Choroid plexus epithelial cell (primary cell): ENCODE data around the gene FRA10AC1.

Experiments
- DNase-seq: peaks from one replicate; pipeline ENCODE4 v3.0.0-alpha.2; 2010; ENCODE audit warnings: low read depth
- H3K4me3 ChIP-seq: 2 replicates; pipeline ENCODE4 v1.5.1; 2011; ENCODE audit warnings: low read depth, mild to moderate bottlenecking, control low read depth, low read length, moderate library complexity
- CTCF ChIP-seq: conservative IDR thresholded peaks from 2 replicates; pipeline ENCODE4 v1.5.1; 2011; ENCODE audit warnings: low read depth, mild to moderate bottlenecking, control low read depth, inconsistent platforms, low read length, moderate library complexity

Gene FRA10AC1

GRCh38 chr10:93718937-93719725, 16.7 kb upstream of the FRA10AC1 start:
- DNase-seq, result peak; percentile 16
- no peak for TF ChIP-seq CTCF
- no peak overlapping the region for H3K4me3 ChIP-seq

GRCh38 chr10:93716766-93717165, 14.4 kb upstream of the FRA10AC1 start:
- H3K4me3 ChIP-seq, result no peak overlapping the region
- TF ChIP-seq CTCF, result no peak
- no peak for DNase-seq

- no peak overlapping the region for H3K4me3 ChIP-seq
- DNase-seq, result no peak
- no peak for TF ChIP-seq CTCF
Observed at GRCh38 chr10:93715345-93715744, 13.0 kb upstream of the FRA10AC1 start.

- TF ChIP-seq CTCF, result no peak
- DNase-seq, result no peak
- no peak overlapping the region for H3K4me3 ChIP-seq
Observed at GRCh38 chr10:93712593-93712992, 10.2 kb upstream of the FRA10AC1 start.

GRCh38 chr10:93711891-93712290, 9.5 kb upstream of the FRA10AC1 start:
- TF ChIP-seq CTCF, result no peak
- H3K4me3 ChIP-seq, result no peak overlapping the region
- peak; percentile 6 for DNase-seq

- no peak for TF ChIP-seq CTCF
- DNase-seq, result no peak
- no peak overlapping the region for H3K4me3 ChIP-seq
Observed at GRCh38 chr10:93710333-93710909, 8.0 kb upstream of the FRA10AC1 start.

GRCh38 chr10:93707623-93708022, 5.2 kb upstream of the FRA10AC1 start:
- TF ChIP-seq CTCF, result no peak
- no peak for DNase-seq
- no peak overlapping the region for H3K4me3 ChIP-seq
